Forelimb muscle (tissue), 1 donor: ENCODE results near the gene HEXIM2. TPM values are rescaled to one million over a fixed set of nuclear protein-coding genes. Genes with fewer than 3 reads are reported as not detected.

Experiments used
- DNase-seq: peaks from one replicate; pipeline ENCODE4 v3.0.0-alpha.2; 2013; ENCODE audit warnings: low read depth
- polyA plus RNA-seq: library from polyadenylated mRNA; unstranded; fragments of 120-200 nt; gene quantifications from one replicate; pipeline ENCODE4 v1.2.1, GENCODE V29; 2013; ENCODE audit not compliant: insufficient read length

The HEXIM2 gene
- polyA plus RNA-seq, 1 donor, result 6.7 TPM

DNA sequence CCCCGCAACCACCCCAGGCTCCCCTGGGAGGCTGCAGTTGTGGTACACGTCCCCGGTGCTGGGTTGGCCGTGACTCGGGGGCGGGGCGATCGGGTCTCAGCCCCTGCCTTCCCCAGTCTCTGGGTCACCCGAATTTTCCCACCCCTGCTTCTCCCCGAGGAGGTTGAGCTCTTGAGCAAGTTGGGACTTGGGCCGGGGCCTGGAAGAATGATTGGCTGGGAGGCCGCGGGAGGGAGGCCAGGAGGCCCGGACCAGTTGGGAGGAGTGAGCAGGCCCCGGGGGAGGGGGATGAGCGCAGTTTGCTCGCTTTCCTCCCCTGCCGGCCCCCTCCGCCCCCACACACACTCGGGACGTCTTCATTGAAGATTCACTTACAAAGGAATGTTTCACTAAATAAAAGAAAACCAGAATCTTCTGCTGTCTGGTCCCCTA is 17.9 kb upstream of the HEXIM2 start:
- DNase-seq, result no peak

DNA sequence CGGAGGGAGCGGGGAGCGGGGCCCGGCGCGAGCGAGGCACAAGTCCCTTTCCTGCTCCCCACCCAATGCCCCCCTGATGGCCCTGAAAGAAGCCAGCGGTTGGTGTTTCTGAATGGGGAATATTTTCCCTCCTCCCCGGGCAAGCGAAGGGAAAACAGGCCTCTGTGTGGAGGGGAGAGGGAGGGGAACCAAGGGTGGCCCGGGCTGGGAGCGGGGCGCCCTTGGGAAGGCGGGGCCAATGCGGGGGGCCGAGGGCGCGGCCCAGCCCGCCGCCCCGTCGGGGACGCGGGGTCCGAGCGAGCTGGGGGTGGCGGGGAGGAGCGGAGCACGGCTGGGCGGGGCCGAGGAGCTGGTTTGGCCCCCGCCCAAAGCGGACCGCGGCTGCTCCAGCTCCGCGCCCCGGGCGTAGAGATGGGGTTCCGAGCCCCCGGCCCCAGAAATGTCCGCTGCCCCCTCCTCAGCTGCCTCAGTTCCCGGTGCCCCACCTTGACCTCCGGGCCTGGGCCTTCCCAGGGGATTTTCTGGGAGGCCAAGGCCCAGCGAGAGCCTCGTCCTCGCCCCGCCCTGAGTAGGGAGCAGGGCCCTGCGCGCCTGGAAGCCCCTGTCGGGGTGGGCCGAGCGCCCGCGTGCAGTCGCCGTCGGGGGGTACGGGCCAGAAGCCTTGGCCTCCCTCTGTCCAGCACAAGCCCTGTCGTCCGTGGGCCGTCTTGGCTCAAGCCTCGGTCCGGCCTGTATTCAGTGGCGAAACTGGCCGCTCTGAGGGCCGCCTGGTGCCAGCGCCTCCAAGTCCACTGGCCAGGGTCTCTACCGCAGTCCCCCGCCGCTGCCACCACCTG is 17.3 kb upstream of the HEXIM2 start:
- no peak for DNase-seq

DNA sequence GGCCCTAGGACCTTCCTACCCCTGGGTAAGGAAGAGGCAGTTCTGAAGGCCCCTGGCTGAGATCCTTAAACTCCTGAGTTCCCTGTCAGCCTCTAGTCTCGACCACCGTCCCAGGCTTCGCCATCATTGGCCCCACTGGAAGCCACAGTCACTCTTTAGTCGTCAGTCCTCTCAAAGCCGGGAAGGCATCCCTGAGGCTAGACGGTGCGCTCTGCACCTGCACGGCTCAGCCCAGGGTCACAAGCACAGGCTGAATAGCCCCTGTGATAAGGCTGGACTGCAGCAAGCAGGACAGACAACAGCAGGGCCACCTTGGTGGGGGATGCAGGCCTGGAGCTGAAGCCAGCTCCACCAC is 16.7 kb upstream of the HEXIM2 start:
- DNase-seq, result no peak

DNA sequence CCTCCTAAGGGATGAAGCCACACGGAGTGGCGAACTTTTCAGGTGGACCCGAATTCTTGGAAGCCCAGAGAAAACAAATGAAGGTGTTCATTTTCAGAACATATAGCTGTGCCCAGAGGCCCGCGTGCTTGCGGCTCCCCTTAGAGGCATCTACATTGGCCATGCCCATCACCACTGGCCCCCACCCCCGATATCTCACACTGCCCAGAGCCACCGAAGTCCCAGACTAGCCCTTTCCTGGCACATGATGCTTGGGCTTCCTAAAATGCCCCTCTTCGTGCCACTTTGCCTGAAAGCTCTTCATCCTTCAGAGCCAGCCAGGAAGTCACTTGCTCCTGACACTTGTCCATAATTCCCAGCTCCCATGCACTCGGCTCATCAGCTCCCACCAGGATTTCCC is 15.5 kb upstream of the HEXIM2 start:
- DNase-seq, result no peak

DNA sequence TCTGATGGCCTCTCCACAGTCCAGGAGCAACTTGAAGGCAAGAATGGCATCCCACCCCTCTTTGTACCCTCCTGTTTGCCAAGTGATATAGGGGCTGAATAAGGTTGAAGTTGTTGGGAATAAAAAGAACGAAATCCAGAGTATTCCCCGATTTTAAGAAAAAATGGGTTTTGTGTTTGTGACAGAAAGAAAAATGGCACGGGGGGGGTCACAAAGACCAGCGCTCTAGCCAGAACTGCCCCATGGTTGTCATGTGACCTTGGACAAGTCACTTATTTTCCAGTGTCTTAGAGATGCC is 15.1 kb upstream of the HEXIM2 start:
- DNase-seq, result no peak

DNA sequence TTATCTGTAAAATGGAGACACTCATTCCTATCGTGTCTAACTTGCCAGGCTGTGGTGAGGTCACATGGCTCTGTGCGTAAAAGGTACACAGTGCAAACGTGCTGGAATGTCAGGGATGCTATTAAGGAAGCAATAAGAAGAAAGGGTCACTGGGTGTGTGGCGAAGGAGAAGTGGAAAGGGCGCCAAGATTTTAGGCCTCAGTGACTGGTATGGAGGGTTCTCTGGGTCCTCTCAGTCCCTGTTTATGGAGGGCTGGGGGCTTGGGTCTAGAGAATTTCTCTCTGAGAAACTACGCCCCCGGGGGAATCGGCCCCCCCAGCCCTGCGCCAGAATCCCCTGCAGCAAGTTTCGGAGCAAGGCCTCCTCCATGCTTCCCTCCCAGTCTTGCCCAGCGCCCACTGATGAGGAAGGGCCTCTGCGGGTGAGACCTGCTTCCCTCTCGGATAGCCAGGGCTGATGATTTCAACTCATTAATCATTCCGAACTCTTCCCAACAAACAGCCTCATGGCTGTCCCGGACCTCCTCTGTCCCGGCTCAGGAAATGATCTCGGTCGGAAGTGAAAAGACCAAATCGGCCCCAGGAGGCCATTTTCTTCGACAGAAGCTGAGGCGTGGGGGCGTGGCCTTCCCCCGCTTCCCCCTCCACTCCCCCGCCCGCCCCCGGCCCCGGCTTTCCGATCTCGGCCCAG is 14.6 kb upstream of the HEXIM2 start:
- peak; percentile 80 for DNase-seq

DNA sequence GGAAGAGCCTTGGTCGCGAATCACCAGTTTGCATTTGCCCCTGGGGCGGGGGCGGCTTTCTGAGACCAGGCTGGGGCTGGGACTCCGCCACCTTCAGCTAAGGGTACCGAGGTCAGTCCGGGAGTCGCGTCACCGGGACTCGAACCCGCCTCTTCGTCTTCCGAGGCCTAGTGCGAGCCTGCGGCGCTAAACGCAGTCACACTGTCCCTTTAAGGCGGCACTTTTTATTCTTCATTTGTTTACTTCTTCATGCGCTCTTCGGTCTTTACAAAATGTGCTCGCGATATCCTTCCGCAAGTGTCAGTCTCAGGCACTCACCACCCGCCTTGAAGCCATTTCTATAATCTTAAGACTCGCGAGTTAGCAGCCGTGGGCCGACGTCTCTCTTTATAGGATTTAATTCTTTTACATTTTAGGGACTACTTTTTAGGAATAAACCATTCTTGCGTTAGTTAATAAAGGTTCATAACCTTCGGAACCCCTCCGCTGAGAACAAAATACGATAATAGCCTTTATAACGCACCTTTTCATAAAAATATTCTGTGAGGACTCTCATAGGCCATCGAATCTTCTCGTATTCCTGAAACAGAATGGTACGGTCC is 14.0 kb upstream of the HEXIM2 start:
- DNase-seq, result peak; percentile 95

DNA sequence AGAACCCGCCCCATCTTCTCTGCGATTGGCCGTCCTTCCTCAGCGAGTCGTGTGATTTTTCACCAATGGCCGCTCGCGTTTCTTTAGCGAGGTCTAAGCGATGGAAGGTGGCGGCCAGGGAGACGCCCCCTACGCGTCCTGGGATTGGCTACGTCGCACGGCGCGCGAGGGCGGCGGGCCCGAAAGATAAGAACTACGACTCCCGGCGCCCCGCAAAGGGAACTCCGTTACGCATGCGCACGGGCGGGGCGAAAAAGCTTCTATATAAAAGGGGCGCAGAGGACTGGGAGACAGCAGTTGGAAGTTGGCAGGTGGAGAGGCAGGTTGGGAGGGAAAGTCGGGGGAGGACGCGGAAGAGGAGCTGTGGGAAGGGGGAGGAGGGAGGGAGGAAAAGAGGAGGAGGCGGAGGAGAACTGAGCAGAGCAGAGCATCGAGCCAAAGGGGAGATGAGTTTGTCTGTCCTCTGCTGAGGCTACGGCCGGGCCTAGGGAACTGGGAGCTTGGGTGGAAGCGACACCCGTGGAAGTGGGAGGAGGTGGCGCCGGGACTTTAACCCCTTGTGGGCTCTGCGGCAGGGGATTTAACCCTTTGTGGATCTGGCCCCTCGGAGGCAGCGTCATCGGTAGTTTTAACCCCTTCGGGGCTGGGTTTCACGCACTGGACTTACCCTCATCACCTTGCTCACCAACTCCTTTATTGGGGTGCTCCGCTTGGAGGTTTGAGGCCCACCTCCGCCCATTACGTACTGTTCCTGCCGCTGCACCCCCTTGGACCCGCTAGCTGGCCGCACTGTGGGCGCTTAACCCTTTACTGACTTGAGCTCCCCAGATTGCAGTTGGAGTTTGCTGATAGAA is 13.3 kb upstream of the HEXIM2 start, which contains the start of gene HEXIM1:
Gene HEXIM1, plus strand, starts transcription at position 293 of the 854 bp plus-strand sequence. CDS start 716 bp downstream, outside the sequence.
- DNase-seq, result peak; percentile 98

DNA sequence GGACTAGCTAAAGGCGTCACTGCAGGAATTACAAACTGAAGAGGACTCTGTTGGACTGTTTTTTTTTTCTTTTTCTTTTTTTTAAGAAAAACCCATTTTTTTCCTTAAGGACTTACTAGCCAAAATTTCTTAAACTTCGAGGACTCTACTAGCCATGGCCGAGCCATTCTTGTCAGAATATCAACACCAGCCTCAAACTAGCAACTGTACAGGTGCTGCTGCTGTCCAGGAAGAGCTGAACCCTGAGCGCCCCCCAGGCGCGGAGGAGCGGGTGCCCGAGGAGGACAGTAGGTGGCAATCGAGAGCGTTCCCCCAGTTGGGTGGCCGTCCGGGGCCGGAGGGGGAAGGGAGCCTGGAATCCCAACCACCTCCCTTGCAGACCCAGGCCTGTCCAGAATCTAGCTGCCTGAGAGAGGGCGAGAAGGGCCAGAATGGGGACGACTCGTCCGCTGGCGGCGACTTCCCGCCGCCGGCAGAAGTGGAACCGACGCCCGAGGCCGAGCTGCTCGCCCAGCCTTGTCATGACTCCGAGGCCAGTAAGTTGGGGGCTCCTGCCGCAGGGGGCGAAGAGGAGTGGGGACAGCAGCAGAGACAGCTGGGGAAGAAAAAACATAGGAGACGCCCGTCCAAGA is 12.5 kb upstream of the HEXIM2 start:
- DNase-seq, result no peak

DNA sequence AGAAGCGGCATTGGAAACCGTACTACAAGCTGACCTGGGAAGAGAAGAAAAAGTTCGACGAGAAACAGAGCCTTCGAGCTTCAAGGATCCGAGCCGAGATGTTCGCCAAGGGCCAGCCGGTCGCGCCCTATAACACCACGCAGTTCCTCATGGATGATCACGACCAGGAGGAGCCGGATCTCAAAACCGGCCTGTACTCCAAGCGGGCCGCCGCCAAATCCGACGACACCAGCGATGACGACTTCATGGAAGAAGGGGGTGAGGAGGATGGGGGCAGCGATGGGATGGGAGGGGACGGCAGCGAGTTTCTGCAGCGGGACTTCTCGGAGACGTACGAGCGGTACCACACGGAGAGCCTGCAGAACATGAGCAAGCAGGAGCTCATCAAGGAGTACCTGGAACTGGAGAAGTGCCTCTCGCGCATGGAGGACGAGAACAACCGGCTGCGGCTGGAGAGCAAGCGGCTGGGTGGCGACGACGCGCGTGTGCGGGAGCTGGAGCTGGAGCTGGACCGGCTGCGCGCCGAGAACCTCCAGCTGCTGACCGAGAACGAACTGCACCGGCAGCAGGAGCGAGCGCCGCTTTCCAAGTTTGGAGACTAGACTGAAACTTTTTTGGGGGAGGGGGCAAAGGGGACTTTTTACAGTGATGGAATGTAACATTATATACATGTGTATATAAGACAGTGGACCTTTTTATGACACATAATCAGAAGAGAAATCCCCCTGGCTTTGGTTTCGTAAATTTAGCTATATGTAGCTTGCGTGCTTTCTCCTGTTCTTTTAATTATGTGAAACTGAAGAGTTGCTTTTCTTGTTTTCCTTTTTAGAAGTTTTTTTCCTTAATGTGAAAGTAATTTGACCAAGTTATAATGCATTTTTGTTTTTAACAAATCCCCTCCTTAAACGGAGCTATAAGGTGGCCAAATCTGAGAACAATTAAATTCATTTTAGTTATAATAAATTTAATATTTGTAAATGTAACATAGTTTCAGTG is 11.7 kb upstream of the HEXIM2 start:
- DNase-seq, result no peak

DNA sequence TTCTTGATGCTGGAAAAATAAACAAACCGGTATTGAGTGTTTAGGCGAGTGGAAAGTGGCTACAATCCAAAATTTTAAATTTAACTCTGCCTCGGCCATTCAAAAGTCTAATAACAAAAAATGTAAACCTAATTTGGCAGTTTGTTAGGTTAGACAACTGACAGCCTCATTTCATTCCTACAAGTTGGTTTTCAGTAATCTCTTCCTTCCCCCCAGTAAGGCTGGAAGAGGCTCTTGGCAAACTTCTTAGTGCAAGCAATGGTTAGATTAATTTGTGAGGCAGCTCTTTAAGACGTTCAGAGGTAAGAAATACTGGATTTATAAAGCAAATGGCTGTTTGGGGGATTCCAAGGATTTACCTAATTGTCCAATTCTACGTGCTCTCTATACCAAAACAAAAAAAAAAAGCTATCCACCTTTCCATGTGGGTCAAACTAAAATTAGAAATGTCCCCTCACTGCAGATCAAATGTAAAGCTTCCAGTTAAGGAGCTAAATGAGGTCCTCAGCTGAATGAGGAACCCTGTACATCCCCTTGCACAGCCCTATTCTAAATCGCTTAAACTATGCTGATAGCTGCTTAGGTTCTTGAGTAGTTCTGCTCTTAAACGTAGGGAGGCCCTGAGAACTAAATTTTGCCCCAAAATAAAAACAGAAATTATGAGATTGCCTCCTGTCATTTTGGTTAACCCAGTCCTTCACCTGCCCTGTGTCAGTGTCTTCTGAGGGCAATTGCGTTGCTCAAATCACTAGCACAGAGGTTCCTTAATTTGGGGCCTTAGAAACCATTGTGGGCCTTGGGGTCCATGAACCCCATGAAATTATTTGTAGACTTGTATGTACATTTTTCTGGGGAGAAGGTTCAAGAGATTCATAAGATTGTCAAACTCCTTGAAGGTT is 10.5 kb upstream of the HEXIM2 start:
- DNase-seq, result no peak

DNA sequence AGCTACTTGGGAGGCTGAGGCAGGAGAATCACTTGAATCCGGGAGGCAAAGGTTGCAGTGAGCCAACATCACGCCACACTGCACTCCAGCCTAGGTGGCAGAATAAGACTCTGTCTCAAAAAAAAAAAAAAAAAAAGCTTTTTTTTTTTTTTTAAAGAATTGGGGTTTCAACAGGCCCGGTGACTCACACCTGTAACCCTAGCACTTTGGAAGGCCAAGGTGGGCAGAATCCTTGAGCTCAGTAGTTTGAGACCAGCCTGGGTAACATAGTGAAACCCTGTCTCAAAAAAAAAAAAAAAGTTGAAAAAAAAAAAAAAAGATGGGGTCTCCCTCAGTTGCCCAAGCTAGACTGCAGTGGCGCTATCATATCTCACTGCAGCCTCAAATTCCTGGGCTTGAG is 6.6 kb upstream of the HEXIM2 start:
- no peak for DNase-seq

DNA sequence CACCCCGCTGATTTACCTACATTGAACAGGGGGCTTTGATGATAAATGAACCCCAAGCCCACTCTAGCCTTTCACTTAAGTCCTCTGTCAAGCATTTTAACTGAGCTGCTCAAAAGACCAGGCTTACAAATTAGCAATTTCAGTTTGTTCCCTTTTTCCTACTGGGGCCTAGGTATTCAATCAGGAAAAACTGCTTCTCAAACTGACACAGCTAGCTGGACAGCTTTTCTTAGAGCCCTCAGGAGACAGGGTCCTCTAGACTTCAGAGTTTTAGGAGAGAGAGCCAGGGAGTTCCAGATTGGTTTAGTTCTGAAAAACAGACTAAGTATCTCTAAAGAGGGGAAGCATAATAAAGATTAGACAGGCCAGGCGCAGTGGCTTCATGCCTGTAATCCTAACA is 6.2 kb upstream of the HEXIM2 start:
- no peak for DNase-seq

DNA sequence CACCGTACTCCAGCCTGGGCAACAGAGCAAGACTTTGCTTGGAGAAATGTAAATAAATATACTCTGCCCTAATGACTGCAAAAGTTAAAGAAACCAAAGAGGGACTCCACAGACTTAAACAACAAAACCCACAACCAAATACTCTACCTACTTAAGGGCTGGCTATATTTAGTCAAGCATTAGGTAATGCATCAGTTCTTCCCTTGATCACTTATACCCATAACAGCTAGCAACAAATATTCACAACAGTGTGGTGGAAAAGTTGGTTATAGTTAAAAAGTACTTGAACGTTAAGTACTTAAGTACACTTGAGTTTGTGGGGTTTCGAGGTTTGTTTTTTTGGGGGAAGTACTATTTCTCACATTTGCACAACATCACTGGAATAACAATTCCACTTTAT is 5.4 kb upstream of the HEXIM2 start:
- DNase-seq, result no peak

DNA sequence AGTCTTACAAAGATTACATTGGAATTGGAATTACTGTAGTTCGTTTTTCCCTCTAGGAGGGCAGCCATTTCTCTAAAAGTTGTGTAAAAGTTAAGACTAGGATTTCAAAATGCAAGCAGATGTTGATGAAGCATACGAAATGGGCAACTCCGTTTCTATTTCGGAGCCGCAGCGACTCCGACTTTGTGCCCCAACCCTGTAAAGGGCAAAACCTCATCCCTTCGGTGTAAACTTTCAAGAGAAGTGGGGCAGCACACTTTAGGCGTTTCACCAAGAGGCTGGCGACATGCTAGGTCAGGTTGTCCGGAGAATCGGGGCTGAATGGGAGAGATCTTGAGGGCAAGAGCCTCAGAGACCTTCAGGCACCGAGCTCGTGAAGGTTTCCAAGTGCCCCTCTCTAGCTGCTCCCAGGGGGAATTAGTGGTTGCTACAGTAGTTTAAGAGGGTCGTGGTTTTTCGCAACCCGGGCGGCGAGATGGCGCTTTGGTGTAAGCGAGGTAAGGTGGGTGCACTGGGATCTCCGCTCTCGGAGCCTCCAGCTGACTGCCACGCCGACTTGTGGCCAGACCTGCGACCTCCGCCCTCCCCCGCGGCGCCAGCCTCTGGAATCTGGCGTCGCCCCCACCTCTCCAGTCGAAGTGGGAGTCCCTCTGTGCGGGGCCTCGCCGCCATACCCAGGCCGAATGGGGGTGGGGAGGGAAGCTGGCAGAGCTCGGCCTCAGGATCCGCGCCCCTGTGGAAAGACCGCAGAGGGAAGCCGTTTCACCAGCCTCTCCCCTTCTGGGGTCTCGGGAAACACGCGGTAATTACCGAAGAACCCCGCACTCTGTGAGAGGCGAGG is 1.0 kb upstream of the HEXIM2 start:
- no peak for DNase-seq

DNA sequence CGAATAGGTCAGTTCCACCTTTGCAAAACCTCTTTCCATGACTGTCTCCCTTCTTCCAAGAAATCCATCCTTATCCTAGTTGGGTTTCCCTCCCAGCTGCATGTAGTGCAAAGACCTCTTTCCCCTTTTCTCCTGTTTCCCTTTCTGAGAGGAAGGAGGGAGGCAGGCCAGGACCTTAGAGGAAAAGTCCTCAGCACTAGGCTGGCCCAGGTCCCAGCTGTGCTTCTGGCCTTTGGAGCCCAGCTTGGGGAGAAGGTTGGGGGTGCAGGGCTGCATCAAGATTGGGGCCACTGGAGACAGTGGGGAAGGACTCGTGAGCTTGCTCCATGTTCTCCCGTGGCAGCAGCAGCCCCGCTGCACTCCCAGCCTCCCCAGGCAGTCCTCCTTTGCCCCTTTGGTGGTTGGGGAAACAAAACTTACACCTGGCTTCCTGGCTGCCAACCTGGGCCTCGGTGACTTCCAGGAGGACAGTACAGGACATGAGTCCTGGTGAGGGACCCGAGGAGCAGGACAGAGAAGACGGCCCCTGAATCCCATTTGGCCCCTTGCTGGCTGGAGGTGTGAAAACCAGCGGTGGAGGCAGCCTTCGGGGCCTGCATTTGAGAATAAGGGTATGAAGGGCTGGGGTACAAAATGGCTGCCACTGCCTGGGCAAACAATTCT is 481 bp downstream of the HEXIM2 start:
- no peak for DNase-seq

DNA sequence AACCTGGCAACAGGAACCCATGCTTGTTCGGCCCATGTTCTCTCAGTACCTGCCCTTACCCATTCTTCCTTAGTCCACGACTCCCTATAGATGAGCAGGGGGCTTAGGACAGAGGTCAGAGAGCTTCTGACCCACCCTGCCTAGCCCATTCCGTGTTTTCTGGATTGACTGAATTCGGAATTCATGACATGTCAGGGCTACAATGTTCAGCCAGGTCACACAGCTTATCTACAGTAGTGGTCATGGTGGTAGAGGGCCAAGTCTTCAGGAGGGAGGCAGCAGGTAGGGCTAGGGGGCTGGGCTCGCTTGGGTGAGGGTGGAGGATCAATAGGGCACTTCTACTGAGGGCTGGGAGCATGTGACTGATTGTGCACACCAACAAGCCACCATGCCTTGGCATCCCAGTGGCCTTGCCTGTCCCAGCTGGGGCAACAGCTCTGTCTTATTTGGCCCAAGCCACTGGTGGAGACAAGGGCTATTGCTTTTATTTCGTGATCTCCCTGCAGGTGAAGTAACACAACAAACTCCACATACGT is 3.1 kb downstream of the HEXIM2 start:
- no peak for DNase-seq
